ENCODE measurements around the gene CPTP. TPM values are rescaled to one million over a fixed set of nuclear protein-coding genes. Genes with fewer than 3 reads are reported as not detected.

CPTP gene
- total and polyA plus RNA-seq, 2 donors (not counting 1 experiment from before 2014, with no cell fraction given): 17.1 to 18.8 TPM

DNA sequence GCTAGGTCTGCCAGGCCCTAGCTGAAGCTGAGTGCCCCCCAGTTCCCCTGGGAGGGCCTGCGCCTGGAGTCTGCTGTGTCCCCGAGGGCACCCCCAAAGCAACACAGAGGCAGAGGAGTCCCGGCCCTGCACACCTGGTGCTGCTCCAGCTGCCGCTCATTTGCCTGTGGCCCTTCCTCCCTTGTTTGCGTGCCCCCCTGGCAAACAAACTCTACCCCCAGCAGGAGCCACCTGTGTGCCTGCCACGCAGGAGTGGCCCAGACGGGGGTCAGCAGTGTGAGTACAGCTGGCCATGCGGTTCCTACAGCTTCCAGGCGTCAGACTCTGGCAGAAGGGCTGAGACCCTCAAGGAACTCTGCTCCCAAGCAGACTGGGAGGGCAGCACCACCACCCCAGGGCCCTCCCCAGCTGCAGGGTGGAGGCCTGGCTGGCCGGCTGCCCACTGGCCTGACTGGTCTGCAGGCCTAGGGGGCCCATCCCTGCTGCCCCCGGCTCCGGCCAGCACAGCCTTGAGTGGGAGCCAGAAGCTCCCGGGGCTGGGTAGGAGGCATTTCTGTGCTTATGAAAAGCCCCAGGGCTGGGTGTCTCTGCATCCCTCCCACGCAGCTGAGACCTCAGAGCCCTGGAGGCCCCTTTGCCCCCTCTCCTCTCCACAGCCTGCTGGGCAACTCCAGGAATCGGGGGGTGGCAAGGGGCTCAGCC is 5.9 kb downstream of the CPTP start:
- Histone ChIP-seq H3K27me3 (replicated peaks in 1 of 4; ENCODE audit: control extremely low read depth in 1 of 4, control insufficient read depth in 3 of 4, insufficient read depth in 4 of 4, low read length in 3 of 4) (no peaks in the 10 kb centered on the region), H4K20me1 (ENCODE audit: control insufficient read depth, insufficient read depth, low read length, poor library complexity, severe bottlenecking) (peaks cover 7% of the 10 kb centered on the region), H2AFZ (ENCODE audit: insufficient read depth, low read depth, low read length, poor library complexity, severe bottlenecking) (no peak overlapping the region), H3K9ac (ENCODE audit: low read length) (no peak overlapping the region), H3K4me2 (replicated peaks; ENCODE audit: low read depth, low read length, poor library complexity, severe bottlenecking) (peak overlapping the region; percentile 51), H3K79me2 (ENCODE audit: control insufficient read depth, insufficient read depth, low read length) (peaks cover 6% of the 10 kb centered on the region), H3K27ac (ENCODE audit: low read length in 2 of 2) (peak overlapping the region in 1 of 2 donors; percentile 44), H3K36me3 (replicated peaks in 1 of 2; ENCODE audit: control extremely low read depth in 1 of 2, control insufficient read depth in 1 of 2, extremely low read depth in 1 of 2, insufficient read depth in 2 of 2, low read length in 1 of 2) (peaks cover 0 to 4% of the 10 kb centered on the region in 2 experiments), H3K4me3 (ENCODE audit: control extremely low read depth in 1 of 5, extremely low read depth in 1 of 5, insufficient read depth in 1 of 5, low read depth in 2 of 5, low read length in 4 of 5) (no peak overlapping the region), H3K9me3 (ENCODE audit: control extremely low read depth in 1 of 3, control insufficient read depth in 2 of 3, insufficient read depth in 1 of 3, low read length in 2 of 3) (peaks cover 0 to 16% (median 0%) of the 10 kb centered on the region in 3 donors), H3K4me1 (ENCODE audit: control insufficient read depth in 2 of 2, insufficient read depth in 2 of 2, low read length in 2 of 2) (peaks cover 7 to 24% of the 10 kb centered on the region in 2 donors)
- peak; percentile 36 for ATAC-seq (ENCODE audit: low read depth)
- no peaks in the 10 kb centered on the region for H3K27me3 Mint-ChIP-seq
- WGBS (ENCODE audit: insufficient coverage): 44% methylated on average over 14 of the region's 15 CpGs
- H3K4me3 Mint-ChIP-seq: peak overlapping the region; percentile 37
- ChIA-PET POLR2A (no interaction called here), CTCF (no interaction called here)
- intact Hi-C loops (cut with micrococcal nuclease): no loop called here
- TF ChIP-seq CTCF (IDR thresholded peaks at IDR 0.05) (no peak), EZH2 (IDR thresholded peaks at IDR 0.05; ENCODE audit: borderline replicate concordance, insufficient read depth, low read depth, low read length, poor library complexity, severe bottlenecking) (no peak)
- H3K4me1 Mint-ChIP-seq: peaks cover 15% of the 10 kb centered on the region
- no peaks in the 10 kb centered on the region for H3K9me3 Mint-ChIP-seq (ENCODE audit: insufficient read depth)
- peak overlapping the region; percentile 59 for H3K27ac Mint-ChIP-seq
- no peak for DNase-seq
